ENCODE data around the gene RHOT2. TPM values are rescaled to one million over a fixed set of nuclear protein-coding genes. Genes with fewer than 3 reads are reported as not detected.

The RHOT2 gene
- total and polyA plus RNA-seq, 2 of the 8 experiments (the other 6 are each of a cell fraction or from before 2014, with no cell fraction given) = 149 to 194 TPM

DNA sequence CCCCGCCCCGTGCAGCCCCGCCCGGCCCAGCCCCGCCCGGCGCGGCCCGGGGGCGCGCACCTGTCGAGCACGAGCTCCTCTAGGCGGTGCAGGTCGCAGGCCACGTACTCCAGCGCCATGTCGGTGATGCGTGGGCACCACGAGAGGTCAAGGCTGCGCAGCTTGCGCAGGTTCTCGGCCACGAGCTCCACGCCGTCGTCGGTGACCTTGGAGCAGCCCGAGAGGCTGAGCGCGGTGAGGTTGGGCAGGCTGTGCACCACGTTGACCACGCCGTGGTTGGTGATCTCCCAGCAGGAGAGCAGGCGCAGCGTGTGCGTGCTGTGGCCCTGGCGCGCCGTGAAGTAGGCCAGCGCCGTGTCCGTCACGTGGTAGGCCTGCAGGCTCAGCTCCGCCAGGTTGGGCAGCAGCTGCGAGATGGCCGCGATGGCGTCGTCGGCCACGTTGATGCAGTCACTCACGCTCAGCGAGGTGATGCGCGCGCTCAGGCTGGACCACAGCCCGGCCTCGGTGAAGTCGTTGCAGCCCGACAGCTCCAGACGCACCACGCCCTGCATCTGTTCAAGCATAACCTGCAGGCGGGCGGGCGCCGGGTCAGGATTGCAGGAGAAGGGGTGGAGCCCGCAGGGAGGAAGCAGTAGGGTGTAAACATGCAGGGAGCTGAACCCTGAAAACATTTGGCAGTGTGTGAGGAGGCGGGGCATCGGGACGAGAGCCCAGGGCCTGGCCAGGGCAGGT lies 27.6 kb downstream of the RHOT2 start:
- H2BK15ac ChIP-seq (ENCODE audit: low read length) = no peak overlapping the region; the same call in 1 of the 2 replicates
- FAIRE-seq (no peak), DNase-seq (ENCODE audit: low read depth in 1 of 2, low spot score in 2 of 2) (peak in 1 of 2 experiments; percentile 77)
- no peak overlapping the region for H3K27ac ChIP-seq (ENCODE audit: low read depth, low read length)
- no peak overlapping the region for H2BK20ac ChIP-seq (ENCODE audit: low read length)
- H3K4me2 ChIP-seq (ENCODE audit: insufficient read depth in 1 of 2, low read depth in 2 of 2, low read length in 2 of 2) = peak overlapping the region; percentile 87 to 88
- POLR2A ChIA-PET (ENCODE audit: partially characterized antibody) = interaction anchor here (0.6 to 4.6 kb wide), 19 partner anchors 8 to 126 kb away, joined by 3 to 48 read pairs (median 4); partner anchors contain the start of genes ANTKMT, CCDC78, JMJD8 and METRN
- H2AFZ ChIP-seq (ENCODE audit: low read length) = peak overlapping the region; percentile 87; the same call in 1 of the 2 replicates
- no peaks in the 10 kb centered on the region for H3K79me2 ChIP-seq (ENCODE audit: control insufficient read depth in 1 of 2, insufficient read depth in 2 of 2, low read length in 2 of 2)
- peaks cover 8% of the 10 kb centered on the region; the same call in 1 of the 2 replicates for H3K23me2 ChIP-seq (ENCODE audit: low read depth, low read length)
- H2BK5ac ChIP-seq (ENCODE audit: low read depth, low read length) = no peak overlapping the region
- WGBS, 2 experiments (ENCODE audit: extremely low coverage in 1 of 2, insufficient coverage in 1 of 2, insufficient read length in 1 of 2, insufficient replicate concordance in 2 of 2, low coverage in 1 of 2, low lambda C conversion rate in 2 of 2, missing lambda C conversion rate in 1 of 2) = 4% methylated on average over 67 of the region's 71 CpGs; no CpG with 5 or more reads in 1 of the 2 experiments
- H4K8ac ChIP-seq (ENCODE audit: extremely low read depth, insufficient read depth, low read length) = peak overlapping the region; percentile 95
- peak overlapping the region; percentile 25 for H3K56ac ChIP-seq (replicated peaks; ENCODE audit: insufficient read length, low read depth, low read length)
- no peak overlapping the region for H2AK5ac ChIP-seq (ENCODE audit: low read depth, low read length)
- no peaks in the 10 kb centered on the region for H3K9me3 ChIP-seq (ENCODE audit: insufficient read depth in 2 of 2, low read depth in 1 of 2, low read length in 1 of 2)
- H3K27me3 ChIP-seq (replicated peaks in 1 of 4; ENCODE audit: control insufficient read depth in 3 of 4, extremely low read depth in 1 of 4, insufficient read depth in 3 of 4, low read length in 3 of 4) = peaks cover 8 to 76% (median 53%) of the 10 kb centered on the region in 4 experiments
- peak overlapping the region; percentile 95 for H4K91ac ChIP-seq (replicated peaks; ENCODE audit: insufficient read length, low read length)
- no peaks in the 10 kb centered on the region for H3K36me3 ChIP-seq (ENCODE audit: control insufficient read depth in 2 of 4, insufficient read depth in 4 of 4, low read length in 3 of 4)
- CTCF ChIA-PET (ENCODE audit: partially characterized antibody) = interaction anchor here (0.6 to 2.3 kb wide), 6 partner anchors 9 to 27 kb away, joined by 3 to 15 read pairs (median 4); no protein-coding TSS in a partner anchor
- peak overlapping the region; percentile 47 to 73 (median 52) for H3K4me3 ChIP-seq (ENCODE audit: extremely low read depth in 1 of 4, insufficient read depth in 2 of 4, low read depth in 3 of 4, low read length in 4 of 4)
- H3K79me1 ChIP-seq (ENCODE audit: low read depth, low read length) = no peaks in the 10 kb centered on the region
- peak overlapping the region; percentile 86 for H4K5ac ChIP-seq (ENCODE audit: insufficient read length, low read depth, low read length)
- H2BK12ac ChIP-seq (ENCODE audit: low read depth, low read length) = peak overlapping the region; percentile 45; the same call in 1 of the 2 replicates
- no peak overlapping the region for H3K23ac ChIP-seq (ENCODE audit: insufficient read length)
- H3K9ac ChIP-seq (replicated peaks in 1 of 4; ENCODE audit: extremely low read depth in 1 of 4, low read depth in 3 of 4, low read length in 3 of 4) = peak overlapping the region in 1 of 4 experiments; percentile 20; a peak in 3 of 7 replicates
- H2BK120ac ChIP-seq (replicated peaks; ENCODE audit: low read depth, low read length) = no peak overlapping the region
- peaks cover 0 to 13% (median 9%) of the 10 kb centered on the region in 4 experiments; a peak in 4 of 7 replicates for H3K4me1 ChIP-seq (replicated peaks in 1 of 4; ENCODE audit: control insufficient read depth in 3 of 4, insufficient read depth in 4 of 4, low read length in 3 of 4)
- no peak overlapping the region for H3K14ac ChIP-seq (ENCODE audit: insufficient read length)
- H3K4ac ChIP-seq (replicated peaks; ENCODE audit: insufficient read length, low read depth, low read length) = peak overlapping the region; percentile 91
- peak overlapping the region; percentile 76 for H3K18ac ChIP-seq (ENCODE audit: extremely low read depth, low read length)
- H4K20me1 ChIP-seq (replicated peaks in 1 of 2; ENCODE audit: control insufficient read depth in 1 of 2, insufficient read depth in 2 of 2, low read length in 2 of 2) = peaks cover 0 to 13% of the 10 kb centered on the region in 2 experiments
- TF ChIP-seq, protein P1, sequence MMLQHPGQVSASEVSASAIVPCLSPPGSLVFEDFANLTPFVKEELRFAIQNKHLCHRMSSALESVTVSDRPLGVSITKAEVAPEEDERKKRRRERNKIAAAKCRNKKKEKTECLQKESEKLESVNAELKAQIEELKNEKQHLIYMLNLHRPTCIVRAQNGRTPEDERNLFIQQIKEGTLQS (IDR thresholded peaks at IDR 0.05; ENCODE audit: insufficient read depth, low read depth, low read length) = no peak
- TF ChIP-seq SRF (IDR thresholded peaks at IDR 0.05; ENCODE audit: low read depth, low read length) = no peak

All from H1 (cell line).